IMR-90 (cell line): Measurements from ENCODE around the gene CHRNA1. TPM values are rescaled to one million over a fixed set of nuclear protein-coding genes. Genes with fewer than 3 reads are reported as not detected.

ENCODE experiments used
- ATAC-seq: fragments of 200-7000 bp; cut with Tn5 transposase; 2 replicates; pipeline ENCODE4 v1.9.1; 2020; ENCODE audit warnings: low read depth, mild to moderate bottlenecking, moderate library complexity
- BruUV-seq: library from RNA; stranded (reverse); fragments of 400-500 nt; replicated peaks from 2 replicates; lab custom pipeline; 2021; lab: Mats Ljungman, UMichigan
- CTCF ChIA-PET: fragments of 300-600 bp; formaldehyde crosslinking; extraction: SDS; loops from one replicate; lab custom pipeline; 2021; ENCODE audit warnings: antibody characterized with exemption; lab: Yijun Ruan, JAX
- POLR2A ChIA-PET: fragments of 300-600 bp; sonication (Branson Sonifier 250); formaldehyde crosslinking; loops from one replicate; lab custom pipeline; 2022; ENCODE audit warnings: antibody characterized with exemption; ENCODE audit not compliant: unreplicated experiment; lab: Charles Lee
- DNase-seq: peaks from one replicate; pipeline ENCODE4 v3.0.0; 2013
- H2AFZ ChIP-seq: replicated peaks from 2 replicates; pipeline ENCODE3; 2013; ENCODE audit warnings: low read length, mild to moderate bottlenecking; ENCODE audit not compliant: poor library complexity
- H2AK5ac ChIP-seq: 2 replicates; pipeline ENCODE4 v1.6.1; 2013; ENCODE audit warnings: low read depth, low read length, inconsistent platforms
- H2AK9ac ChIP-seq: replicated peaks from 2 replicates; pipeline ENCODE3; 2013; ENCODE audit warnings: mild to moderate bottlenecking, low read depth, low read length, moderate library complexity; ENCODE audit not compliant: poor library complexity
- H2BK120ac ChIP-seq: 2 replicates; pipeline ENCODE4 v1.6.1; 2013; ENCODE audit warnings: low read depth, low read length, inconsistent platforms
- H2BK15ac ChIP-seq: 3 replicates; pipeline ENCODE4 v1.6.1; 2013; ENCODE audit warnings: low read depth, low read length, inconsistent platforms
- H2BK20ac ChIP-seq: 2 replicates; pipeline ENCODE4 v1.6.1; 2013; ENCODE audit warnings: low read depth, mild to moderate bottlenecking, inconsistent platforms, low read length, moderate library complexity
- H2BK5ac ChIP-seq: 2 replicates; pipeline ENCODE4 v1.6.1; 2013; ENCODE audit warnings: mild to moderate bottlenecking, low read depth, low read length, inconsistent platforms; ENCODE audit not compliant: poor library complexity, severe bottlenecking
- H3K14ac ChIP-seq: replicated peaks from 2 replicates; pipeline ENCODE4 v1.6.1; 2013; ENCODE audit warnings: low read depth, low read length, inconsistent platforms
- H3K18ac ChIP-seq: 2 replicates; pipeline ENCODE4 v1.6.1; 2013; ENCODE audit warnings: low read depth, low read length, control low read depth
- H3K23ac ChIP-seq: 2 replicates; pipeline ENCODE4 v1.6.1; 2013; ENCODE audit warnings: low read depth, low read length, inconsistent platforms
- H3K27ac ChIP-seq: 2 replicates; pipeline ENCODE4 v1.5.1; 2013; ENCODE audit warnings: mild to moderate bottlenecking, control low read depth, low read length; ENCODE audit not compliant: insufficient read depth
- H3K27me3 ChIP-seq: 2 replicates; pipeline ENCODE4 v1.6.1; 2013; ENCODE audit warnings: low read length; ENCODE audit not compliant: control insufficient read depth, insufficient read depth
- H3K36me3 ChIP-seq: 2 replicates; pipeline ENCODE4 v1.6.1; 2013; ENCODE audit warnings: low read length, mixed read lengths; ENCODE audit not compliant: control insufficient read depth, insufficient read depth
- H3K4ac ChIP-seq: 2 replicates; pipeline ENCODE4 v1.6.1; 2013; ENCODE audit warnings: low read depth, low read length, inconsistent platforms
- H3K4me1 ChIP-seq: 2 replicates; pipeline ENCODE4 v1.6.1; 2013; ENCODE audit warnings: low read length, mixed read lengths; ENCODE audit not compliant: control insufficient read depth, insufficient read depth
- H3K4me2 ChIP-seq: 2 replicates; pipeline ENCODE4 v1.6.1; 2013; ENCODE audit warnings: low read depth, mild to moderate bottlenecking, control low read depth, low read length, moderate library complexity
- H3K4me3 ChIP-seq: 2 replicates; pipeline ENCODE4 v1.5.1; 2013; ENCODE audit warnings: low read depth, mild to moderate bottlenecking, control low read depth, low read length, moderate library complexity; ENCODE audit not compliant: insufficient read depth
- H3K56ac ChIP-seq: 2 replicates; pipeline ENCODE4 v1.6.1; 2013; ENCODE audit warnings: low read length, inconsistent platforms; ENCODE audit not compliant: insufficient read depth; ENCODE audit errors: extremely low read depth
- H3K79me1 ChIP-seq, 2 experiments: 2 replicates each; pipeline ENCODE4 v1.6.1; 2013; ENCODE audit warnings: low read length in 2 of 2, inconsistent platforms in 1 of 2, low read depth in 1 of 2
- H3K9ac ChIP-seq: 2 replicates; pipeline ENCODE4 v1.6.1; 2013; ENCODE audit warnings: low read depth, low read length, control low read depth
- H3K9me1 ChIP-seq: 2 replicates; pipeline ENCODE4 v1.6.1; 2013; ENCODE audit warnings: low read length, inconsistent platforms; ENCODE audit not compliant: insufficient read depth
- H3K9me3 ChIP-seq: 2 replicates; pipeline ENCODE4 v1.6.1; 2013; ENCODE audit warnings: low read length; ENCODE audit not compliant: control insufficient read depth, insufficient read depth
- H4K20me1 ChIP-seq: 2 replicates; pipeline ENCODE4 v1.6.1; 2013; ENCODE audit warnings: low read length, inconsistent platforms; ENCODE audit not compliant: insufficient read depth
- H4K5ac ChIP-seq: 2 replicates; pipeline ENCODE4 v1.6.1; 2013; ENCODE audit warnings: mild to moderate bottlenecking, low read depth, low read length, control low read depth
- H4K8ac ChIP-seq, 2 experiments: 2 replicates each; pipeline ENCODE4 v1.6.1; 2013; ENCODE audit warnings: low read depth in 2 of 2, low read length in 2 of 2, control low read depth in 1 of 2, inconsistent platforms in 1 of 2
- H4K91ac ChIP-seq: 2 replicates; pipeline ENCODE4 v1.6.1; 2013; ENCODE audit warnings: low read depth, low read length, inconsistent platforms; ENCODE audit not compliant: insufficient read depth
- ELK1 ChIP-seq: fragments of 150-350 bp; IDR thresholded peaks from 2 replicates; pipeline ENCODE4 v1.6.1; 2016; ENCODE audit warnings: low read depth, mild to moderate bottlenecking, low read length, moderate library complexity, borderline replicate concordance
- MAFK ChIP-seq: IDR thresholded peaks from 2 replicates; pipeline ENCODE4 v1.6.1; 2012; ENCODE audit warnings: low read depth, low read length, improper control_type of control experiment
- MAZ ChIP-seq: IDR thresholded peaks from 2 replicates; pipeline ENCODE4 v1.6.1; 2012; ENCODE audit warnings: low read depth, mild to moderate bottlenecking, low read length, improper control_type of control experiment, moderate library complexity, borderline replicate concordance
- POLR2A ChIP-seq: IDR thresholded peaks from 2 replicates; pipeline ENCODE4 v1.6.1; 2012; ENCODE audit warnings: mild to moderate bottlenecking, low read depth, low read length
- RAD21 ChIP-seq: IDR thresholded peaks from 2 replicates; pipeline ENCODE4 v1.6.1; 2012; ENCODE audit warnings: low read length, improper control_type of control experiment
- SMC3 ChIP-seq: fragments of 150-350 bp; IDR thresholded peaks from 2 replicates; pipeline ENCODE4 v1.6.1; 2016; ENCODE audit warnings: low read depth, mild to moderate bottlenecking, antibody characterized with exemption, low read length, moderate library complexity
- WGBS, 2 experiments: methylation state at CpG; one replicate each; pipeline versions ENCODE4 v1.1.5 to v1.1.7; 2013; ENCODE audit warnings: missing lambda C conversion rate in 2 of 2; ENCODE audit not compliant: insufficient read length in 1 of 2; ENCODE audit errors: extremely low coverage in 2 of 2; 5-methylcytosine and 5-hydroxymethylcytosine counted together
- dilution Hi-C: fragments of 300-500 bp; cut with HindIII; formaldehyde crosslinking; loops from one replicate; pipeline ENCODE4 v1.14.3; 2018; ENCODE audit warnings: low sequenced_read_pairs; ENCODE audit not compliant: unreplicated experiment
- in situ Hi-C: fragments of 300-500 bp; cut with MboI; formaldehyde crosslinking; loops from 3 replicates; pipeline ENCODE4 v1.14.3; 2019; ENCODE audit warnings: low sequenced_read_pairs, inconsistent platforms, mixed read lengths
- intact Hi-C: fragments of 100-400 bp; cut with micrococcal nuclease; formaldehyde crosslinking; loops from 2 replicates; pipeline ENCODE4 v1.10.0; 2022
- polyA plus RNA-seq, 3 experiments: library from polyadenylated mRNA; depleted of rRNA; stranded (reverse); fragments of >200 nt; gene quantifications; 2 replicates each; pipeline ENCODE4 v1.2.3, GENCODE V29; 2012; ENCODE audit warnings: low replicate concordance in 1 of 3
- total RNA-seq: library from RNA; depleted of rRNA; stranded (reverse); fragments of >200 nt; gene quantifications from 2 replicates; pipeline ENCODE4 v1.2.3, GENCODE V29; 2012

CHRNA1 gene
- total and polyA plus RNA-seq, 2 of the 4 experiments (the other 2 are of a cell fraction) = 0.75 to 0.90 TPM

GRCh38 chr2:174717916-174718315 is 46.4 kb downstream of the CHRNA1 start:
- H4K20me1 ChIP-seq = no peaks in the 10 kb centered on the region
- dilution Hi-C loops = no loop called here
- ChIA-PET POLR2A (no interaction called here), CTCF (no interaction called here)
- H2BK120ac ChIP-seq = no peak overlapping the region
- no peak overlapping the region for H3K18ac ChIP-seq
- H3K9me3 ChIP-seq = peaks cover 3% of the 10 kb centered on the region
- no peak overlapping the region for H2BK15ac ChIP-seq
- no peak overlapping the region for H3K14ac ChIP-seq
- no peak overlapping the region for H2AK5ac ChIP-seq
- DNase-seq (no peak), ATAC-seq (no peak)
- H3K9ac ChIP-seq = no peak overlapping the region
- no peak overlapping the region for H3K4ac ChIP-seq
- H4K5ac ChIP-seq = no peak overlapping the region
- no TSS peak for BruUV-seq
- WGBS, 2 experiments = no CpG with 5 or more reads among the region's 3 CpGs
- in situ Hi-C loops = no loop called here
- no peak overlapping the region for H4K8ac ChIP-seq
- no peaks in the 10 kb centered on the region for H3K4me1 ChIP-seq
- H3K79me1 ChIP-seq = no peaks in the 10 kb centered on the region
- H3K56ac ChIP-seq = no peak overlapping the region
- H3K23ac ChIP-seq = no peak overlapping the region
- no peak overlapping the region for H2BK20ac ChIP-seq
- no peak overlapping the region for H3K4me3 ChIP-seq
- no peak overlapping the region for H3K27ac ChIP-seq
- no peak overlapping the region for H2BK5ac ChIP-seq
- no peaks in the 10 kb centered on the region for H3K36me3 ChIP-seq
- H3K4me2 ChIP-seq = no peak overlapping the region
- no peak overlapping the region for H4K91ac ChIP-seq
- TF ChIP-seq MAZ (no peak), POLR2A (no peak), SMC3 (no peak), RAD21 (no peak), MAFK (no peak), ELK1 (no peak)
- peaks cover 5% of the 10 kb centered on the region for H3K27me3 ChIP-seq
- no peak overlapping the region for H2AK9ac ChIP-seq
- intact Hi-C loops = no loop called here
- 0 out of 2 replicates have a peak, but pooled peaks cover 3% of the 10 kb centered on the region for H3K9me1 ChIP-seq
- peak overlapping the region; percentile 14 for H2AFZ ChIP-seq
